ENCODE results near the gene MEG3. TPM values are rescaled to one million over a fixed set of nuclear protein-coding genes. Genes with fewer than 3 reads are reported as not detected.

Gene MEG3
- total and polyA plus RNA-seq, 2 of the 4 experiments (the other 2 are of a cell fraction), result 31.5 to 556 TPM

DNA sequence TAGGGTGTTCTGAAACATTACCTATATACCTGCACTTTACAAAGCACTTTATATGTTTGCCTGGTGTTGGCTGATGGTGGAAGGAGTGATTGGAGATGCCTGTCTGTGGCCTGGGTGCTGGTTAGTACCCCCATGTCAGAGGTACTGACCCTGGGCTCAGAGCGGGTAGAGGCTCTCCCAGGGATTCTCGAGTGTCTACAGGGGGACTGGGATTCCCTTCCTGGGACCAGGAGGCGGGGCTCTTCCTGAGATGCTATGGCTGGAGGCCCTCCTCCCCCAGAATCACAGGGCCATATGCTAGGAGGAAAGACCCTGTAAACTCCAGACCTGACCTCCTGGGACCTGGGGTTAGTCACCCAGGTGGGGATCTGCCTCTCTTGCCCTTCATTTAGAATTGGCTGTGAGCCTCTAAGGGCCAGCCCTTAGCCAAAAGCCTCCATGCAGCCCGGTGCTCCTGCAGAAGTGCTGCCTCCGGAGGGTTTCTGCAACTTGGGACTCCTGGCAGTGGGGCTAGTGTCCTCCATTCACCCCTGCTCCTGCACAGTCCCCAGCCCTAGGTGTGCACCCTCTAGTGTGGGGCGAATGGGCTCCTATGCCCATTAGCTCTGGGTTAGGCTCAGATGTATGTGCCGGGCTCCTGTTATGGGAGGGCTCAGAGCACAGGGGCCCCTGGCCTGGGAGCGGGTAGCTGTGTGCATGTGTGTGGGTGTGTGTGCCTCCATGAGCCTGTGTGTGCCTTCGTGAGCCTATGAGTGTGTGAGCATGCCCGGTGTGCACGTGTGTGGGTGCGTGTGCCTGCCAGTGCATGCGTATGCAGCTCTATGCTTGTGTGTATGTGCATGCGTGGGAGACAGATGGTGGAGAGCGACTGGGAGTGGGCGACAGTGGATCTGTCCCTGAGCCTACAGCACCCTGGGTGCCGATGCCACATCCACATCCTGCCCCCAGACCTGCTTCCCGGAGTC is 41.0 kb downstream of the MEG3 start:
- TF ChIP-seq, protein P1, sequence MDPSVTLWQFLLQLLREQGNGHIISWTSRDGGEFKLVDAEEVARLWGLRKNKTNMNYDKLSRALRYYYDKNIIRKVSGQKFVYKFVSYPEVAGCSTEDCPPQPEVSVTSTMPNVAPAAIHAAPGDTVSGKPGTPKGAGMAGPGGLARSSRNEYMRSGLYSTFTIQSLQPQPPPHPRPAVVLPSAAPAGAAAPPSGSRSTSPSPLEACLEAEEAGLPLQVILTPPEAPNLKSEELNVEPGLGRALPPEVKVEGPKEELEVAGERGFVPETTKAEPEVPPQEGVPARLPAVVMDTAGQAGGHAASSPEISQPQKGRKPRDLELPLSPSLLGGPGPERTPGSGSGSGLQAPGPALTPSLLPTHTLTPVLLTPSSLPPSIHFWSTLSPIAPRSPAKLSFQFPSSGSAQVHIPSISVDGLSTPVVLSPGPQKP (IDR thresholded peaks at IDR 0.05; ENCODE audit: borderline replicate concordance, low read depth, low read length), result no peak
- TF ChIP-seq NFE2L2 (IDR thresholded peaks at IDR 0.05; ENCODE audit: low read depth, low read length), result no peak
- TF ChIP-seq MXI1 (IDR thresholded peaks at IDR 0.05; ENCODE audit: borderline replicate concordance, low read depth, low read length), result no peak
- no peak for TF ChIP-seq MAZ (IDR thresholded peaks at IDR 0.05; ENCODE audit: borderline replicate concordance, low read depth, low read length)
- TF ChIP-seq POLR2A (IDR thresholded peaks at IDR 0.05; ENCODE audit: low read depth, low read length), result no peak
- TF ChIP-seq FOS (IDR thresholded peaks at IDR 0.05; ENCODE audit: low read depth, low read length), result no peak
- TF ChIP-seq BHLHE40 (IDR thresholded peaks at IDR 0.05; ENCODE audit: low read depth, low read length), result no peak
- TF ChIP-seq SMC3 (IDR thresholded peaks at IDR 0.05; ENCODE audit: low read depth, low read length), result no peak
- no peak for TF ChIP-seq RFX5 (IDR thresholded peaks at IDR 0.05; ENCODE audit: low read depth, low read length)
- no peak for TF ChIP-seq RAD21 (IDR thresholded peaks at IDR 0.05; ENCODE audit: low read length)
- TF ChIP-seq, protein P2, sequence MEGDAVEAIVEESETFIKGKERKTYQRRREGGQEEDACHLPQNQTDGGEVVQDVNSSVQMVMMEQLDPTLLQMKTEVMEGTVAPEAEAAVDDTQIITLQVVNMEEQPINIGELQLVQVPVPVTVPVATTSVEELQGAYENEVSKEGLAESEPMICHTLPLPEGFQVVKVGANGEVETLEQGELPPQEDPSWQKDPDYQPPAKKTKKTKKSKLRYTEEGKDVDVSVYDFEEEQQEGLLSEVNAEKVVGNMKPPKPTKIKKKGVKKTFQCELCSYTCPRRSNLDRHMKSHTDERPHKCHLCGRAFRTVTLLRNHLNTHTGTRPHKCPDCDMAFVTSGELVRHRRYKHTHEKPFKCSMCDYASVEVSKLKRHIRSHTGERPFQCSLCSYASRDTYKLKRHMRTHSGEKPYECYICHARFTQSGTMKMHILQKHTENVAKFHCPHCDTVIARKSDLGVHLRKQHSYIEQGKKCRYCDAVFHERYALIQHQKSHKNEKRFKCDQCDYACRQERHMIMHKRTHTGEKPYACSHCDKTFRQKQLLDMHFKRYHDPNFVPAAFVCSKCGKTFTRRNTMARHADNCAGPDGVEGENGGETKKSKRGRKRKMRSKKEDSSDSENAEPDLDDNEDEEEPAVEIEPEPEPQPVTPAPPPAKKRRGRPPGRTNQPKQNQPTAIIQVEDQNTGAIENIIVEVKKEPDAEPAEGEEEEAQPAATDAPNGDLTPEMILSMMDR (conservative IDR thresholded peaks at IDR 0.05; ENCODE audit: low read depth, low read length), result no peak
- no peak for TF ChIP-seq CEBPB (IDR thresholded peaks at IDR 0.05; ENCODE audit: low read depth, low read length)
- TF ChIP-seq, protein P3, sequence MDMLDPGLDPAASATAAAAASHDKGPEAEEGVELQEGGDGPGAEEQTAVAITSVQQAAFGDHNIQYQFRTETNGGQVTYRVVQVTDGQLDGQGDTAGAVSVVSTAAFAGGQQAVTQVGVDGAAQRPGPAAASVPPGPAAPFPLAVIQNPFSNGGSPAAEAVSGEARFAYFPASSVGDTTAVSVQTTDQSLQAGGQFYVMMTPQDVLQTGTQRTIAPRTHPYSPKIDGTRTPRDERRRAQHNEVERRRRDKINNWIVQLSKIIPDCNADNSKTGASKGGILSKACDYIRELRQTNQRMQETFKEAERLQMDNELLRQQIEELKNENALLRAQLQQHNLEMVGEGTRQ (IDR thresholded peaks at IDR 0.05; ENCODE audit: low read depth, low read length), result no peak
- TF ChIP-seq RCOR1 (IDR thresholded peaks at IDR 0.05; ENCODE audit: insufficient replicate concordance, low read length), result no peak
- Histone ChIP-seq H2BK20ac (ENCODE audit: low read depth, low read length) (no peak overlapping the region), H3K14ac (replicated peaks; ENCODE audit: low read depth, low read length) (no peak overlapping the region), H3K56ac (ENCODE audit: extremely low read depth, insufficient read depth, low read length) (no peak overlapping the region), H3K9ac (ENCODE audit: low read depth, low read length) (no peak overlapping the region), H3K27ac (ENCODE audit: insufficient read depth, low read length) (no peak overlapping the region), H3K4me3 (ENCODE audit: insufficient read depth, low read depth, low read length) (no peak overlapping the region), H2AFZ (replicated peaks; ENCODE audit: low read length, poor library complexity) (peak overlapping the region; percentile 7), H4K20me1 (ENCODE audit: insufficient read depth, low read length) (peaks cover 80% of the 10 kb centered on the region), H3K23ac (ENCODE audit: low read depth, low read length) (no peak overlapping the region), H3K9me3 (ENCODE audit: control insufficient read depth, insufficient read depth, low read length) (no peaks in the 10 kb centered on the region), H3K79me1 (ENCODE audit: low read depth in 1 of 2, low read length in 2 of 2) (peaks cover 5 to 62% of the 10 kb centered on the region in 2 experiments; a peak in 3 of 4 replicates), H3K27me3 (ENCODE audit: control insufficient read depth, insufficient read depth, low read length) (no peaks in the 10 kb centered on the region), H2BK15ac (ENCODE audit: low read depth, low read length) (no peak overlapping the region), H2BK120ac (ENCODE audit: low read depth, low read length) (no peak overlapping the region), H3K4ac (ENCODE audit: low read depth, low read length) (no peak overlapping the region), H2AK5ac (ENCODE audit: low read depth, low read length) (no peak overlapping the region), H3K9me1 (ENCODE audit: insufficient read depth, low read length) (no peaks in the 10 kb centered on the region; the same call in none of the 2 replicates), H4K8ac (ENCODE audit: low read depth in 2 of 2, low read length in 2 of 2) (no peak overlapping the region), H3K18ac (ENCODE audit: low read depth, low read length) (no peak overlapping the region), H4K5ac (ENCODE audit: low read depth, low read length) (no peak overlapping the region), H3K4me2 (ENCODE audit: low read depth, low read length) (no peak overlapping the region), H2BK5ac (ENCODE audit: low read depth, low read length, poor library complexity, severe bottlenecking) (no peak overlapping the region), H2AK9ac (replicated peaks; ENCODE audit: low read depth, low read length, poor library complexity) (no peak overlapping the region), H3K36me3 (ENCODE audit: control insufficient read depth, insufficient read depth, low read length) (peaks cover 49% of the 10 kb centered on the region), H3K4me1 (ENCODE audit: control insufficient read depth, insufficient read depth, low read length) (no peaks in the 10 kb centered on the region; the same call in none of the 2 replicates), H4K91ac (ENCODE audit: insufficient read depth, low read depth, low read length) (no peak overlapping the region)
- ATAC-seq (ENCODE audit: low read depth), result no peak
- dilution Hi-C loops (cut with HindIII; ENCODE audit: low sequenced_read_pairs, unreplicated experiment), result no loop called here
- no peak for DNase-seq
- no TSS peak for BruUV-seq (replicated peaks)
- ChIA-PET CTCF (no interaction called here), POLR2A (ENCODE audit: unreplicated experiment) (no interaction called here)
- 80% methylated on average over 1 of the region's 18 CpGs; no CpG with 5 or more reads in 1 of the 2 experiments for WGBS, 2 experiments (ENCODE audit: extremely low coverage in 2 of 2, insufficient read length in 1 of 2)
- in situ Hi-C loops (cut with MboI; ENCODE audit: low sequenced_read_pairs), result no loop called here
- intact Hi-C loops (cut with micrococcal nuclease), result no loop called here
